Activated T-cell treated with anti-CD3 and anti-CD28 coated beads, Interleukin-2, amount 50 U/mL, for 72 hours (primary cell): ENCODE measurements around the gene OR4K17. TPM values are rescaled to one million over a fixed set of nuclear protein-coding genes. Genes with fewer than 3 reads are reported as not detected.
"Not testable (repeated sequence)": the region's sequence is repeated elsewhere in the genome, so short reads cannot be mapped to it uniquely, and the experiment has no call there.

ENCODE experiments used
- ATAC-seq, 2 donors: fragments of 150-1000 bp; cut with Tn5 transposase; replicated peaks in 1 of 2; 2 replicates each; pipeline ENCODE4 v1.10.0; 2021; ENCODE audit warnings: moderate library complexity in 2 of 2, mild to moderate bottlenecking in 1 of 2
- DNase-seq, 2 donors: peaks; one replicate each; pipeline ENCODE4 v3.0.0; 2021 to 2022; ENCODE audit warnings: mixed read lengths in 1 of 2
- H3K27ac Mint-ChIP-seq: one replicate; pipeline ENCODE4 v1.8.0; 2022; ENCODE audit warnings: mild to moderate bottlenecking, moderate library complexity, mixed read lengths
- H3K27me3 Mint-ChIP-seq: one replicate; pipeline ENCODE4 v1.8.0; 2022; ENCODE audit warnings: low read depth, mixed read lengths
- H3K36me3 Mint-ChIP-seq, 2 donors: one replicate each; pipeline ENCODE4 v1.8.0; 2022; ENCODE audit warnings: mixed read lengths in 2 of 2, mild to moderate bottlenecking in 1 of 2; ENCODE audit not compliant: insufficient read depth in 2 of 2
- H3K4me1 Mint-ChIP-seq: one replicate; pipeline ENCODE4 v1.8.0; 2022; ENCODE audit warnings: low read depth, mixed read lengths
- H3K4me3 Mint-ChIP-seq, 2 donors: one replicate each; pipeline ENCODE4 v1.8.0; 2022; ENCODE audit warnings: mild to moderate bottlenecking in 2 of 2, mixed read lengths in 2 of 2, moderate library complexity in 2 of 2
- H3K9me3 Mint-ChIP-seq, 2 donors: one replicate each; pipeline ENCODE4 v1.8.0; 2022; ENCODE audit warnings: mixed read lengths in 2 of 2
- total RNA-seq, 2 donors: library from RNA; stranded (reverse); gene quantifications; one replicate each; pipeline ENCODE4 v1.2.3, GENCODE V29; 2022

The OR4K17 gene
- total RNA-seq = not detected

GRCh38 chr14:20110438-20110837 is at the start of gene OR4K17:
Gene OR4K17 (plus strand): TSS chr14:20110739. CDS start chr14:20117500, 6,761 bp downstream.
- Mint-ChIP-seq H3K9me3 (peaks cover under 1 to 1% of the 10 kb centered on the region in 2 donors), H3K27me3 (peaks cover 11% of the 10 kb centered on the region), H3K4me1 (no peaks in the 10 kb centered on the region), H3K4me3 (no peak within 1 kb of the TSS), H3K36me3 (no peaks in the 10 kb centered on the region), H3K27ac (no peak within 1 kb of the TSS)
- ATAC-seq (no peak), DNase-seq (no peak)

- Mint-ChIP-seq H3K27me3 (no peaks in the 10 kb centered on the region), H3K36me3 (no peaks in the 10 kb centered on the region), H3K27ac (no peak overlapping the region), H3K4me3 (no peak overlapping the region), H3K4me1 (no peaks in the 10 kb centered on the region), H3K9me3 (no peaks in the 10 kb centered on the region)
- DNase-seq = no peak
- ATAC-seq = no peak
These were observed 18.5 kb upstream of the OR4K17 start for GRCh38 chr14:20092050-20092449.

GRCh38 chr14:20093442-20093841 is 17.1 kb upstream of the OR4K17 start:
- peaks cover 1% of the 10 kb centered on the region for H3K27me3 Mint-ChIP-seq
- no peaks in the 10 kb centered on the region for H3K9me3 Mint-ChIP-seq
- H3K4me3 Mint-ChIP-seq = no peak overlapping the region
- H3K36me3 Mint-ChIP-seq = no peaks in the 10 kb centered on the region
- no peak overlapping the region for H3K27ac Mint-ChIP-seq
- ATAC-seq (no peak), DNase-seq (no peak)
- no peaks in the 10 kb centered on the region for H3K4me1 Mint-ChIP-seq

GRCh38 chr14:20098926-20099770 is 11.4 kb upstream of the OR4K17 start:
- H3K36me3 Mint-ChIP-seq, DNase-seq, H3K27me3 Mint-ChIP-seq, H3K9me3 Mint-ChIP-seq, H3K4me3 Mint-ChIP-seq, ATAC-seq, H3K27ac Mint-ChIP-seq, H3K4me1 Mint-ChIP-seq: not testable (repeated sequence)

GRCh38 chr14:20112321-20112720 is 1.8 kb downstream of the OR4K17 start:
- DNase-seq = no peak
- Mint-ChIP-seq H3K4me3 (no peak overlapping the region), H3K9me3 (no peaks in the 10 kb centered on the region), H3K27me3 (peaks cover 11% of the 10 kb centered on the region), H3K4me1 (no peaks in the 10 kb centered on the region), H3K36me3 (no peaks in the 10 kb centered on the region), H3K27ac (no peak overlapping the region)
- no peak for ATAC-seq

- H3K4me3 Mint-ChIP-seq = no peak overlapping the region
- peaks cover under 1% of the 10 kb centered on the region for H3K27me3 Mint-ChIP-seq
- no peak for ATAC-seq
- H3K4me1 Mint-ChIP-seq = no peaks in the 10 kb centered on the region
- no peaks in the 10 kb centered on the region for H3K36me3 Mint-ChIP-seq
- DNase-seq = no peak
- H3K27ac Mint-ChIP-seq = no peak overlapping the region
- H3K9me3 Mint-ChIP-seq = peaks cover 4 to 9% of the 10 kb centered on the region in 2 donors
These were observed 6.2 kb downstream of the OR4K17 start for GRCh38 chr14:20116748-20117147.

GRCh38 chr14:20118795-20119194 is 8.3 kb downstream of the OR4K17 start:
- peaks cover 4 to 10% of the 10 kb centered on the region in 2 donors for H3K9me3 Mint-ChIP-seq
- no peak overlapping the region for H3K4me3 Mint-ChIP-seq
- no peaks in the 10 kb centered on the region for H3K27me3 Mint-ChIP-seq
- H3K36me3 Mint-ChIP-seq = no peaks in the 10 kb centered on the region
- DNase-seq (no peak), ATAC-seq (no peak)
- no peak overlapping the region for H3K27ac Mint-ChIP-seq
- H3K4me1 Mint-ChIP-seq = no peaks in the 10 kb centered on the region

GRCh38 chr14:20138520-20138919 is 28.0 kb downstream of the OR4K17 start, which contains the start of gene OR4N5:
Gene OR4N5 (plus strand): TSS chr14:20138820. CDS start chr14:20143736, 4,916 bp downstream.
- ATAC-seq (no peak), DNase-seq (no peak)
- no peaks in the 10 kb centered on the region for H3K9me3 Mint-ChIP-seq
- peaks cover 7% of the 10 kb centered on the region for H3K27me3 Mint-ChIP-seq
- no peaks in the 10 kb centered on the region for H3K4me1 Mint-ChIP-seq
- H3K27ac Mint-ChIP-seq = no peak within 1 kb of the TSS
- H3K4me3 Mint-ChIP-seq = no peak within 1 kb of the TSS
- no peaks in the 10 kb centered on the region for H3K36me3 Mint-ChIP-seq

- H3K27me3 Mint-ChIP-seq = no peaks in the 10 kb centered on the region
- H3K4me1 Mint-ChIP-seq = no peaks in the 10 kb centered on the region
- H3K27ac Mint-ChIP-seq = no peak overlapping the region
- H3K36me3 Mint-ChIP-seq = no peaks in the 10 kb centered on the region
- DNase-seq = no peak
- ATAC-seq = no peak
- no peaks in the 10 kb centered on the region for H3K9me3 Mint-ChIP-seq
- no peak overlapping the region for H3K4me3 Mint-ChIP-seq
These were observed 33.4 kb downstream of the OR4K17 start for GRCh38 chr14:20143911-20144310.

GRCh38 chr14:20144820-20145219 is 34.3 kb downstream of the OR4K17 start:
- Mint-ChIP-seq H3K4me1 (no peaks in the 10 kb centered on the region), H3K9me3 (no peaks in the 10 kb centered on the region), H3K4me3 (no peak overlapping the region), H3K27ac (no peak overlapping the region), H3K36me3 (no peaks in the 10 kb centered on the region), H3K27me3 (no peaks in the 10 kb centered on the region)
- DNase-seq = no peak
- no peak for ATAC-seq

- H3K27me3 Mint-ChIP-seq = no peaks in the 10 kb centered on the region
- DNase-seq = no peak
- ATAC-seq = no peak
- H3K27ac Mint-ChIP-seq = no peak overlapping the region
- H3K9me3 Mint-ChIP-seq = peaks cover 9 to 13% of the 10 kb centered on the region in 2 donors
- no peaks in the 10 kb centered on the region for H3K4me1 Mint-ChIP-seq
- H3K4me3 Mint-ChIP-seq = no peak overlapping the region
- no peaks in the 10 kb centered on the region for H3K36me3 Mint-ChIP-seq
These were observed 53.9 kb downstream of the OR4K17 start for GRCh38 chr14:20164462-20164861.

GRCh38 chr14:20167091-20167490 is 56.6 kb downstream of the OR4K17 start:
- Mint-ChIP-seq H3K27ac (no peak overlapping the region), H3K9me3 (peaks cover 9 to 13% of the 10 kb centered on the region in 2 donors), H3K4me3 (no peak overlapping the region), H3K27me3 (peaks cover 6% of the 10 kb centered on the region), H3K4me1 (no peaks in the 10 kb centered on the region), H3K36me3 (no peaks in the 10 kb centered on the region)
- DNase-seq (no peak), ATAC-seq (no peak)

GRCh38 chr14:20169852-20170251 is 59.3 kb downstream of the OR4K17 start:
- DNase-seq, ATAC-seq, H3K27ac Mint-ChIP-seq, H3K27me3 Mint-ChIP-seq, H3K4me1 Mint-ChIP-seq, H3K4me3 Mint-ChIP-seq, H3K36me3 Mint-ChIP-seq, H3K9me3 Mint-ChIP-seq: not testable (repeated sequence)
